NCI-H1417 treated with DMSO at 0.1 percent for 48 hours (cell line): ENCODE data around the gene GRIPAP1.

Source experiments
- DNase-seq: peaks from one replicate; lab custom pipeline; 2025; lab: John Stamatoyannopoulos, UW

The GRIPAP1 gene

GRCh38 chrX:48923771-48924170 is 78.3 kb downstream of the GRIPAP1 start:
- DNase-seq = no peak
